WTC11 (cell line): Measurements from ENCODE around the gene NLGN1.

Experiments used
- GABPB1 ChIP-seq: sonication (generic); formaldehyde crosslinking; IDR thresholded peaks from 2 replicates; pipeline ENCODE4 v1.8.1; 2023; ENCODE audit warnings: mild to moderate bottlenecking, missing genetic modification reagents
- SMAD4 ChIP-seq: sonication (generic); formaldehyde crosslinking; IDR thresholded peaks from 2 replicates; pipeline ENCODE4 v1.8.0; 2022; ENCODE audit warnings: mild to moderate bottlenecking, missing genetic modification reagents
- SOX15 ChIP-seq: fragments of 250-450 bp; sonication (Bioruptor Pico); IDR thresholded peaks from 2 replicates; pipeline ENCODE4 v1.9.0; 2021; ENCODE audit warnings: mild to moderate bottlenecking
- SP1 ChIP-seq: sonication (generic); formaldehyde crosslinking; conservative IDR thresholded peaks from 2 replicates; pipeline ENCODE4 v1.8.1; 2022; ENCODE audit warnings: missing genetic modification reagents
- ZNF263 ChIP-seq: sonication (generic); formaldehyde crosslinking; IDR thresholded peaks from 2 replicates; pipeline ENCODE4 v1.8.1; 2022; ENCODE audit warnings: low read depth, mild to moderate bottlenecking, moderate library complexity, missing genetic modification reagents
- TF ChIP-seq, protein P1 (sequence below): sonication (generic); formaldehyde crosslinking; IDR thresholded peaks from 2 replicates; pipeline ENCODE4 v1.8.0; 2022; ENCODE audit warnings: mild to moderate bottlenecking, missing genetic modification reagents
- TF ChIP-seq, protein P2 (sequence below): fragments of 200-600 bp; IDR thresholded peaks from 2 replicates; pipeline ENCODE4 v1.8.0; 2022; ENCODE audit warnings: antibody characterized with exemption
- TF ChIP-seq, protein P3 (sequence below): sonication (generic); formaldehyde crosslinking; IDR thresholded peaks from 2 replicates; pipeline ENCODE4 v1.8.0; 2022; ENCODE audit warnings: mild to moderate bottlenecking, missing genetic modification reagents
- TF ChIP-seq, protein P4 (sequence below): sonication (generic); formaldehyde crosslinking; IDR thresholded peaks from 2 replicates; pipeline ENCODE4 v1.8.1; 2023; ENCODE audit warnings: mild to moderate bottlenecking, moderate library complexity, missing genetic modification reagents
- TF ChIP-seq, protein P5 (sequence below): fragments of 250-450 bp; sonication (Bioruptor Pico); conservative IDR thresholded peaks from 2 replicates; pipeline ENCODE4 v1.9.0; 2021; ENCODE audit warnings: mild to moderate bottlenecking
- TF ChIP-seq, protein P6 (sequence below): sonication (generic); formaldehyde crosslinking; IDR thresholded peaks from 2 replicates; pipeline ENCODE4 v1.8.0; 2022; ENCODE audit warnings: mild to moderate bottlenecking, missing genetic modification reagents
- TF ChIP-seq, protein P7 (sequence below): sonication (generic); formaldehyde crosslinking; conservative IDR thresholded peaks from 2 replicates; pipeline ENCODE4 v1.8.1; 2022; ENCODE audit warnings: mild to moderate bottlenecking, missing genetic modification reagents
- TF ChIP-seq, protein P8 (sequence below): fragments of 250-450 bp; sonication (Bioruptor Pico); IDR thresholded peaks from 2 replicates; pipeline ENCODE4 v2.1.2; 2022; ENCODE audit warnings: mild to moderate bottlenecking, moderate library complexity

DNA sequence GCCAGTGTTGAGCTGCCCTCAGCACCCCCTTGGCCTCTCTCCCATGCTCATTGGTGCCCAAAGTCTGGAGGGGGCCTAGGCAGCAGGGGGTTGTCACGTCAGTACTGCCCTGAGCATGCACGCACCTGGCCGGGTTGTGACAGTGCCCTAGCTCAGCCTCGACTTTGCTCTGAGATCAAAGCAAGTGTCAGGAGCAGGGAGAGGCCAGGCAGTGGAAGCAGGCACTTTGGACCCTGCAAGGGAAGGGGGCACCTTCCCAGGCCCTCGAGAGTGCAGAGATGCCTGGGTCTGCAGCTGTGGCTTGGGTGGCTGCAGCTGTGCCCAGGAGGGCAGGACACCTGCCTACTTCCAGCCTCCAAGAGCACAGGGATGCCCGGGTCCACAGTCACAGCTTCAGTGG, 561.3 kb downstream of the NLGN1 start:
- TF ChIP-seq, protein P1, sequence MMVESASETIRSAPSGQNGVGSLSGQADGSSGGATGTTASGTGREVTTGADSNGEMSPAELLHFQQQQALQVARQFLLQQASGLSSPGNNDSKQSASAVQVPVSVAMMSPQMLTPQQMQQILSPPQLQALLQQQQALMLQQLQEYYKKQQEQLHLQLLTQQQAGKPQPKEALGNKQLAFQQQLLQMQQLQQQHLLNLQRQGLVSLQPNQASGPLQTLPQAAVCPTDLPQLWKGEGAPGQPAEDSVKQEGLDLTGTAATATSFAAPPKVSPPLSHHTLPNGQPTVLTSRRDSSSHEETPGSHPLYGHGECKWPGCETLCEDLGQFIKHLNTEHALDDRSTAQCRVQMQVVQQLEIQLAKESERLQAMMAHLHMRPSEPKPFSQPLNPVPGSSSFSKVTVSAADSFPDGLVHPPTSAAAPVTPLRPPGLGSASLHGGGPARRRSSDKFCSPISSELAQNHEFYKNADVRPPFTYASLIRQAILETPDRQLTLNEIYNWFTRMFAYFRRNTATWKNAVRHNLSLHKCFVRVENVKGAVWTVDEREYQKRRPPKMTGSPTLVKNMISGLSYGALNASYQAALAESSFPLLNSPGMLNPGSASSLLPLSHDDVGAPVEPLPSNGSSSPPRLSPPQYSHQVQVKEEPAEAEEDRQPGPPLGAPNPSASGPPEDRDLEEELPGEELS (CRISPR knock-in tag) = no peak
- TF ChIP-seq, protein P2, sequence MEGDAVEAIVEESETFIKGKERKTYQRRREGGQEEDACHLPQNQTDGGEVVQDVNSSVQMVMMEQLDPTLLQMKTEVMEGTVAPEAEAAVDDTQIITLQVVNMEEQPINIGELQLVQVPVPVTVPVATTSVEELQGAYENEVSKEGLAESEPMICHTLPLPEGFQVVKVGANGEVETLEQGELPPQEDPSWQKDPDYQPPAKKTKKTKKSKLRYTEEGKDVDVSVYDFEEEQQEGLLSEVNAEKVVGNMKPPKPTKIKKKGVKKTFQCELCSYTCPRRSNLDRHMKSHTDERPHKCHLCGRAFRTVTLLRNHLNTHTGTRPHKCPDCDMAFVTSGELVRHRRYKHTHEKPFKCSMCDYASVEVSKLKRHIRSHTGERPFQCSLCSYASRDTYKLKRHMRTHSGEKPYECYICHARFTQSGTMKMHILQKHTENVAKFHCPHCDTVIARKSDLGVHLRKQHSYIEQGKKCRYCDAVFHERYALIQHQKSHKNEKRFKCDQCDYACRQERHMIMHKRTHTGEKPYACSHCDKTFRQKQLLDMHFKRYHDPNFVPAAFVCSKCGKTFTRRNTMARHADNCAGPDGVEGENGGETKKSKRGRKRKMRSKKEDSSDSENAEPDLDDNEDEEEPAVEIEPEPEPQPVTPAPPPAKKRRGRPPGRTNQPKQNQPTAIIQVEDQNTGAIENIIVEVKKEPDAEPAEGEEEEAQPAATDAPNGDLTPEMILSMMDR = no peak
- TF ChIP-seq ZNF263 = no peak
- TF ChIP-seq, protein P3, sequence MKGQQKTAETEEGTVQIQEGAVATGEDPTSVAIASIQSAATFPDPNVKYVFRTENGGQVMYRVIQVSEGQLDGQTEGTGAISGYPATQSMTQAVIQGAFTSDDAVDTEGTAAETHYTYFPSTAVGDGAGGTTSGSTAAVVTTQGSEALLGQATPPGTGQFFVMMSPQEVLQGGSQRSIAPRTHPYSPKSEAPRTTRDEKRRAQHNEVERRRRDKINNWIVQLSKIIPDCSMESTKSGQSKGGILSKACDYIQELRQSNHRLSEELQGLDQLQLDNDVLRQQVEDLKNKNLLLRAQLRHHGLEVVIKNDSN (CRISPR knock-in tag) = no peak
- no peak for TF ChIP-seq SP1 (CRISPR knock-in tag)
- TF ChIP-seq, protein P4, sequence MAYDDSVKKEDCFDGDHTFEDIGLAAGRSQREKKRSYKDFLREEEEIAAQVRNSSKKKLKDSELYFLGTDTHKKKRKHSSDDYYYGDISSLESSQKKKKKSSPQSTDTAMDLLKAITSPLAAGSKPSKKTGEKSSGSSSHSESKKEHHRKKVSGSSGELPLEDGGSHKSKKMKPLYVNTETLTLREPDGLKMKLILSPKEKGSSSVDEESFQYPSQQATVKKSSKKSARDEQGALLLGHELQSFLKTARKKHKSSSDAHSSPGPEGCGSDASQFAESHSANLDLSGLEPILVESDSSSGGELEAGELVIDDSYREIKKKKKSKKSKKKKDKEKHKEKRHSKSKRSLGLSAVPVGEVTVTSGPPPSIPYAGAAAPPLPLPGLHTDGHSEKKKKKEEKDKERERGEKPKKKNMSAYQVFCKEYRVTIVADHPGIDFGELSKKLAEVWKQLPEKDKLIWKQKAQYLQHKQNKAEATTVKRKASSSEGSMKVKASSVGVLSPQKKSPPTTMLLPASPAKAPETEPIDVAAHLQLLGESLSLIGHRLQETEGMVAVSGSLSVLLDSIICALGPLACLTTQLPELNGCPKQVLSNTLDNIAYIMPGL = no peak
- no peak for TF ChIP-seq SOX15 (CRISPR knock-in tag)
- TF ChIP-seq, protein P5, sequence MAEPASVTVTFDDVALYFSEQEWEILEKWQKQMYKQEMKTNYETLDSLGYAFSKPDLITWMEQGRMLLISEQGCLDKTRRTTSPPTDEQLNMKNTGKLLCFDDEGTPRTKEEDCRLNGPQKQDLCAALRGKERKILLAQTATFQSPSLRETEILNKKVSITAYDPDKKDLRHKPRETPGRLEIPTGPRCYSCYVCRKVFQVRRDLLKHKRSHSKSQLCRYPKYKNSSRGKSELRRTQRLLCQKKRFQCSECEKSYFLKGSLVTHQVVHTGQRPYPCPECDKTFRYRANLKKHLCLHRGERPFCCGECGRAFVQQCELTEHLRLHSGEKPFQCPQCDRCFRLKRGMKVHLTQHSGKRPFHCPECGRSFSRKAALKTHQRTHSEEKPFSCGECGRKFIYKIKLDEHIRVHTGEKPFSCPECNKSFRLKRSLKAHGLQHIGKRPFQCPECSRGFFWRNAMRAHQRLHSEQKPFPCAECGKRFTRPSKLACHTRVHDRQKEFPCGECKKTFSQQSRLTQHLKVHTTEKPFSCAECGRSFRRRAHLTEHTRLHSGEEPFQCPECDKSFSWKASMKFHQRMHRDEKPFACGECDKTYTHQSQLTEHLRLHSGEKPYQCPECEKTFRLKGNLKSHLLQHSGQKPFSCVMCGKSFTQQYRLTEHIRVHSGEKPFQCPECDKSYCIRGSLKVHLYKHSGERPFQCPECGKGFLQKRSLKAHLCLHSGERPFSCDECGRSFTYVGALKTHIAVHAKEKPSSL (CRISPR knock-in tag) = no peak
- TF ChIP-seq, protein P6, sequence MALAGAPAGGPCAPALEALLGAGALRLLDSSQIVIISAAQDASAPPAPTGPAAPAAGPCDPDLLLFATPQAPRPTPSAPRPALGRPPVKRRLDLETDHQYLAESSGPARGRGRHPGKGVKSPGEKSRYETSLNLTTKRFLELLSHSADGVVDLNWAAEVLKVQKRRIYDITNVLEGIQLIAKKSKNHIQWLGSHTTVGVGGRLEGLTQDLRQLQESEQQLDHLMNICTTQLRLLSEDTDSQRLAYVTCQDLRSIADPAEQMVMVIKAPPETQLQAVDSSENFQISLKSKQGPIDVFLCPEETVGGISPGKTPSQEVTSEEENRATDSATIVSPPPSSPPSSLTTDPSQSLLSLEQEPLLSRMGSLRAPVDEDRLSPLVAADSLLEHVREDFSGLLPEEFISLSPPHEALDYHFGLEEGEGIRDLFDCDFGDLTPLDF (CRISPR knock-in tag) = no peak
- TF ChIP-seq, protein P7, sequence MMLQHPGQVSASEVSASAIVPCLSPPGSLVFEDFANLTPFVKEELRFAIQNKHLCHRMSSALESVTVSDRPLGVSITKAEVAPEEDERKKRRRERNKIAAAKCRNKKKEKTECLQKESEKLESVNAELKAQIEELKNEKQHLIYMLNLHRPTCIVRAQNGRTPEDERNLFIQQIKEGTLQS (CRISPR knock-in tag) = no peak
- no peak for TF ChIP-seq SMAD4
- TF ChIP-seq, protein P8, sequence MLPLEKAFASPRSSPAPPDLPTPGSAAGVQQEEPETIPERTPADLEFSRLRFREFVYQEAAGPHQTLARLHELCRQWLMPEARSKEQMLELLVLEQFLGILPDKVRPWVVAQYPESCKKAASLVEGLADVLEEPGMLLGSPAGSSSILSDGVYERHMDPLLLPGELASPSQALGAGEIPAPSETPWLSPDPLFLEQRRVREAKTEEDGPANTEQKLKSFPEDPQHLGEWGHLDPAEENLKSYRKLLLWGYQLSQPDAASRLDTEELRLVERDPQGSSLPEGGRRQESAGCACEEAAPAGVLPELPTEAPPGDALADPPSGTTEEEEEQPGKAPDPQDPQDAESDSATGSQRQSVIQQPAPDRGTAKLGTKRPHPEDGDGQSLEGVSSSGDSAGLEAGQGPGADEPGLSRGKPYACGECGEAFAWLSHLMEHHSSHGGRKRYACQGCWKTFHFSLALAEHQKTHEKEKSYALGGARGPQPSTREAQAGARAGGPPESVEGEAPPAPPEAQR (CRISPR knock-in tag) = no peak
- no peak for TF ChIP-seq GABPB1 (CRISPR knock-in tag)
